Esophagus muscularis mucosa (tissue), 3 donors: ENCODE data around the gene PRKACA.

Experiments used
- POLR2A ChIP-seq: fragments of 450-650 bp; IDR thresholded peaks from one replicate; pipeline ENCODE4 v1.6.1; 2017; ENCODE audit warnings: antibody characterized with exemption, moderate library complexity, mild to moderate bottlenecking, low read depth
- POLR2AphosphoS5 ChIP-seq, 2 donors: sonication (generic); formaldehyde crosslinking; IDR thresholded peaks; one replicate each; pipeline ENCODE4 v1.6.1; 2017; ENCODE audit warnings: antibody characterized with exemption in 2 of 2
- TF ChIP-seq, protein P1 (sequence below), 3 experiments: fragments of 200-600 bp in 2 of 3; fragments of 450-650 bp in 1 of 3; sonication (generic) in 2 of 3; IDR thresholded peaks; one replicate each; pipeline ENCODE4 v1.5.1; 2017 to 2019; ENCODE audit warnings: antibody characterized with exemption in 3 of 3, mild to moderate bottlenecking in 2 of 3, moderate library complexity in 1 of 3

DNA sequence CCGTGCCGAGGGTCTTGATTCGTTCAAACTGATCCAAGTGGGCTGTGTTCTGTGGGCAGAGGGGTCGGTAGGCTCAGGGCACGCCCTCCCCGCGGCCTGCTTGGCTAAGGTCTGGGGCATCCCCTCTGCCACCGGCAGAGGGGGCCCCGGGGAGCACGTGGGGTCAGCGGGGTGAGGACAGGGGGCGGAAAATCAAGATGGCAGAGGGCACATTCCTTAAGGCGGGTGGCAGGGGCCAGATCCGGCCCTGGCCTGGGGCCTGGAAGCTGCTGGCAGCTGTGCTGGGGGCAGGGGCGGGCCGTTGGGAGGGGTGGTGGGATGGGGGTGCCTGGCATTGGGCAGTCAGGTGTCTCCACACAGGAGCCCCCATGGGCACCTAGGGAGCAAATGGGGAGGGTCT is 10.7 kb downstream of the PRKACA start:
- TF ChIP-seq, protein P1, sequence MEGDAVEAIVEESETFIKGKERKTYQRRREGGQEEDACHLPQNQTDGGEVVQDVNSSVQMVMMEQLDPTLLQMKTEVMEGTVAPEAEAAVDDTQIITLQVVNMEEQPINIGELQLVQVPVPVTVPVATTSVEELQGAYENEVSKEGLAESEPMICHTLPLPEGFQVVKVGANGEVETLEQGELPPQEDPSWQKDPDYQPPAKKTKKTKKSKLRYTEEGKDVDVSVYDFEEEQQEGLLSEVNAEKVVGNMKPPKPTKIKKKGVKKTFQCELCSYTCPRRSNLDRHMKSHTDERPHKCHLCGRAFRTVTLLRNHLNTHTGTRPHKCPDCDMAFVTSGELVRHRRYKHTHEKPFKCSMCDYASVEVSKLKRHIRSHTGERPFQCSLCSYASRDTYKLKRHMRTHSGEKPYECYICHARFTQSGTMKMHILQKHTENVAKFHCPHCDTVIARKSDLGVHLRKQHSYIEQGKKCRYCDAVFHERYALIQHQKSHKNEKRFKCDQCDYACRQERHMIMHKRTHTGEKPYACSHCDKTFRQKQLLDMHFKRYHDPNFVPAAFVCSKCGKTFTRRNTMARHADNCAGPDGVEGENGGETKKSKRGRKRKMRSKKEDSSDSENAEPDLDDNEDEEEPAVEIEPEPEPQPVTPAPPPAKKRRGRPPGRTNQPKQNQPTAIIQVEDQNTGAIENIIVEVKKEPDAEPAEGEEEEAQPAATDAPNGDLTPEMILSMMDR (IDR thresholded peaks at IDR 0.05) = no peak
- no peak for TF ChIP-seq POLR2A
- TF ChIP-seq POLR2AphosphoS5 (IDR thresholded peaks at IDR 0.05) = no peak
